ENCODE measurements around the gene DOCK1.

The DOCK1 gene

DNA sequence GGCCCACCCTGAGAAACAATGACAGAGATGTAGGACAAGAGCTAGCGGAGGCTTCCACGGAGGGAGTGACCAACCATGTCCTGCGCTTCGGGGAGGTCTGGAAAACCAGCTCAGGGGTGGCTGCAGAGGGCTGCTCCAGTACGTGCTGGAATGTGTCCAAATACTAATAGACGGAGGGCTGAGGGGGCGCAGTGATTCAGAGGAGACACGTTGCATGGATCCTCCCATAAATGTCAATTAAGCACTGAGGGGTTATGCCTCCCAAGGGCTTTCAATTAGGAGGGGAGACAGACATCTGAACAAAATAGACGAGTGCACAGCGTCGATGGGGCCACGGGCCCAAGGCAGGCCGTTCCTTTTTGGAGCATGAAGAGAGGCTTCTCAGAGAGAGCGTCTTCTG lies 592.9 kb downstream of the DOCK1 start:
- no peak for DNase-seq (ENCODE audit: low read depth in 2 of 2)
- no peak overlapping the region for H3K4me3 ChIP-seq (replicated peaks in 1 of 2; ENCODE audit: low read depth in 2 of 2, low read length in 2 of 2)
- TF ChIP-seq, protein P1, sequence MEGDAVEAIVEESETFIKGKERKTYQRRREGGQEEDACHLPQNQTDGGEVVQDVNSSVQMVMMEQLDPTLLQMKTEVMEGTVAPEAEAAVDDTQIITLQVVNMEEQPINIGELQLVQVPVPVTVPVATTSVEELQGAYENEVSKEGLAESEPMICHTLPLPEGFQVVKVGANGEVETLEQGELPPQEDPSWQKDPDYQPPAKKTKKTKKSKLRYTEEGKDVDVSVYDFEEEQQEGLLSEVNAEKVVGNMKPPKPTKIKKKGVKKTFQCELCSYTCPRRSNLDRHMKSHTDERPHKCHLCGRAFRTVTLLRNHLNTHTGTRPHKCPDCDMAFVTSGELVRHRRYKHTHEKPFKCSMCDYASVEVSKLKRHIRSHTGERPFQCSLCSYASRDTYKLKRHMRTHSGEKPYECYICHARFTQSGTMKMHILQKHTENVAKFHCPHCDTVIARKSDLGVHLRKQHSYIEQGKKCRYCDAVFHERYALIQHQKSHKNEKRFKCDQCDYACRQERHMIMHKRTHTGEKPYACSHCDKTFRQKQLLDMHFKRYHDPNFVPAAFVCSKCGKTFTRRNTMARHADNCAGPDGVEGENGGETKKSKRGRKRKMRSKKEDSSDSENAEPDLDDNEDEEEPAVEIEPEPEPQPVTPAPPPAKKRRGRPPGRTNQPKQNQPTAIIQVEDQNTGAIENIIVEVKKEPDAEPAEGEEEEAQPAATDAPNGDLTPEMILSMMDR (IDR thresholded peaks at IDR 0.05; ENCODE audit: low read depth, low read length), result no peak

DNA sequence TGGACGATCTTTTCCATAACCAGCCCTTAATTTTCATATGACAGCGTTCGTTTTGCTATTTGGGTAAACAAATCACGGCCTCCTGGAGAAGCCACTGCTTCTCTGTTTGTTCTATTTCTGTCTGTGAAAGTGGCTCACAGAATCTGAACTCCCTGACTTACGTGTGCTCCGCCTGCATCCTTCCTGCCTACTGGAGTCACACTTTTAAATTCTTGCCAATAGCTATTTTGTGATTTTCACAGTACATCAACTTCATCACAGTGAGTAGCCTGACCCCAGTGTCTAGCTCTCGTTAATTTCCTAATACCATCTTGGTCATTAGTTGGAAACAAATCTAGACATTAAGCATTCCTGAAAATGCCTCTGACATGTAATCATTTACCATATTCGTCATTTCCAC lies 594.9 kb downstream of the DOCK1 start:
- no peak overlapping the region for H3K4me3 ChIP-seq (replicated peaks in 1 of 2; ENCODE audit: low read depth in 2 of 2, low read length in 2 of 2)
- TF ChIP-seq, protein P1 (IDR thresholded peaks at IDR 0.05; ENCODE audit: low read depth, low read length), result no peak
- no peak for DNase-seq (ENCODE audit: low read depth in 2 of 2)
